Testis (tissue), 5 donors: Measurements from ENCODE around the gene COL6A6. TPM values are rescaled to one million over a fixed set of nuclear protein-coding genes. Genes with fewer than 3 reads are reported as not detected.

Experiments used
- DNase-seq: peaks from one replicate; pipeline ENCODE4 v3.0.0-alpha.2; 2019
- H3K27ac ChIP-seq, 2 donors: fragments of 200-600 bp; sonication (generic); one replicate each; pipeline ENCODE4 v1.5.1; 2019
- H3K27me3 ChIP-seq: fragments of 200-600 bp; sonication (generic); one replicate; pipeline ENCODE4 v1.5.1; 2019
- H3K36me3 ChIP-seq: fragments of 200-600 bp; sonication (generic); one replicate; pipeline ENCODE4 v1.5.1; 2017; ENCODE audit warnings: low read depth; ENCODE audit errors: missing control alignments
- H3K4me1 ChIP-seq: fragments of 200-600 bp; sonication (generic); one replicate; pipeline ENCODE4 v1.5.1; 2019
- H3K4me3 ChIP-seq, 2 donors: fragments of 200-600 bp; sonication (generic); one replicate each; pipeline ENCODE4 v1.5.1; 2017 to 2019
- H3K9me3 ChIP-seq: fragments of 200-600 bp; sonication (generic); one replicate; pipeline ENCODE4 v1.5.1; 2017
- POLR2A ChIP-seq: fragments of 450-650 bp; IDR thresholded peaks from one replicate; pipeline ENCODE4 v1.6.1; 2017; ENCODE audit warnings: antibody characterized with exemption, mild to moderate bottlenecking, moderate library complexity
- whole genome bisulfite sequencing, 2 donors: methylation state at CpG; one replicate each; pipeline ENCODE4 v1.1.5; 2018; 5-methylcytosine and 5-hydroxymethylcytosine counted together
- intact Hi-C: fragments of 100-400 bp; cut with DNase I; formaldehyde crosslinking; loops from one replicate; pipeline ENCODE4 v1.15.1; 2023; ENCODE audit warnings: low total_unique reads
- long read RNA-seq, 2 donors: transcript quantifications; one replicate each; lab custom pipeline, GENCODE V29; 2026
- polyA plus RNA-seq: library from polyadenylated mRNA; stranded (reverse); fragments of 350-450 nt; fragmentation: Illumina TruSeq; extraction: RNeasy Lipid Tissue Mini Kit (QIAGEN cat#74804); gene quantifications from one replicate; pipeline ENCODE4 v1.2.3, GENCODE V29; 2014; ENCODE audit warnings: low read depth, low replicate concordance; ENCODE audit not compliant: insufficient read depth
- total RNA-seq, 2 donors: library from RNA; depleted of rRNA; stranded (reverse); fragments of >200 nt; gene quantifications; one replicate each; pipeline ENCODE4 v1.2.3, GENCODE V29; 2016
- TF ChIP-seq, protein P1 (sequence below), 3 experiments: fragments of 450-650 bp in 2 of 3; fragments of 200-600 bp in 1 of 3; sonication (generic) in 1 of 3; IDR thresholded peaks; one replicate each; pipeline ENCODE4 v1.5.1; 2016 to 2019; ENCODE audit warnings: antibody characterized with exemption in 3 of 3, mild to moderate bottlenecking in 2 of 3, moderate library complexity in 1 of 3

COL6A6 gene, protein sequence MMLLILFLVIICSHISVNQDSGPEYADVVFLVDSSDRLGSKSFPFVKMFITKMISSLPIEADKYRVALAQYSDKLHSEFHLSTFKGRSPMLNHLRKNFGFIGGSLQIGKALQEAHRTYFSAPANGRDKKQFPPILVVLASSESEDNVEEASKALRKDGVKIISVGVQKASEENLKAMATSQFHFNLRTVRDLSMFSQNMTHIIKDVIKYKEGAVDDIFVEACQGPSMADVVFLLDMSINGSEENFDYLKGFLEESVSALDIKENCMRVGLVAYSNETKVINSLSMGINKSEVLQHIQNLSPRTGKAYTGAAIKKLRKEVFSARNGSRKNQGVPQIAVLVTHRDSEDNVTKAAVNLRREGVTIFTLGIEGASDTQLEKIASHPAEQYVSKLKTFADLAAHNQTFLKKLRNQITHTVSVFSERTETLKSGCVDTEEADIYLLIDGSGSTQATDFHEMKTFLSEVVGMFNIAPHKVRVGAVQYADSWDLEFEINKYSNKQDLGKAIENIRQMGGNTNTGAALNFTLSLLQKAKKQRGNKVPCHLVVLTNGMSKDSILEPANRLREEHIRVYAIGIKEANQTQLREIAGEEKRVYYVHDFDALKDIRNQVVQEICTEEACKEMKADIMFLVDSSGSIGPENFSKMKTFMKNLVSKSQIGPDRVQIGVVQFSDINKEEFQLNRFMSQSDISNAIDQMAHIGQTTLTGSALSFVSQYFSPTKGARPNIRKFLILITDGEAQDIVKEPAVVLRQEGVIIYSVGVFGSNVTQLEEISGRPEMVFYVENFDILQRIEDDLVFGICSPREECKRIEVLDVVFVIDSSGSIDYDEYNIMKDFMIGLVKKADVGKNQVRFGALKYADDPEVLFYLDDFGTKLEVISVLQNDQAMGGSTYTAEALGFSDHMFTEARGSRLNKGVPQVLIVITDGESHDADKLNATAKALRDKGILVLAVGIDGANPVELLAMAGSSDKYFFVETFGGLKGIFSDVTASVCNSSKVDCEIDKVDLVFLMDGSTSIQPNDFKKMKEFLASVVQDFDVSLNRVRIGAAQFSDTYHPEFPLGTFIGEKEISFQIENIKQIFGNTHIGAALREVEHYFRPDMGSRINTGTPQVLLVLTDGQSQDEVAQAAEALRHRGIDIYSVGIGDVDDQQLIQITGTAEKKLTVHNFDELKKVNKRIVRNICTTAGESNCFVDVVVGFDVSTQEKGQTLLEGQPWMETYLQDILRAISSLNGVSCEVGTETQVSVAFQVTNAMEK (N-terminal part only)
- total RNA-seq (1 to 10 TPM; 1.3 to 1.7 TPM), polyA plus RNA-seq (2.4 TPM)
- long read RNA-seq, donor 1 = 0 reads
- long read RNA-seq, donor 2 = 0 reads

DNA sequence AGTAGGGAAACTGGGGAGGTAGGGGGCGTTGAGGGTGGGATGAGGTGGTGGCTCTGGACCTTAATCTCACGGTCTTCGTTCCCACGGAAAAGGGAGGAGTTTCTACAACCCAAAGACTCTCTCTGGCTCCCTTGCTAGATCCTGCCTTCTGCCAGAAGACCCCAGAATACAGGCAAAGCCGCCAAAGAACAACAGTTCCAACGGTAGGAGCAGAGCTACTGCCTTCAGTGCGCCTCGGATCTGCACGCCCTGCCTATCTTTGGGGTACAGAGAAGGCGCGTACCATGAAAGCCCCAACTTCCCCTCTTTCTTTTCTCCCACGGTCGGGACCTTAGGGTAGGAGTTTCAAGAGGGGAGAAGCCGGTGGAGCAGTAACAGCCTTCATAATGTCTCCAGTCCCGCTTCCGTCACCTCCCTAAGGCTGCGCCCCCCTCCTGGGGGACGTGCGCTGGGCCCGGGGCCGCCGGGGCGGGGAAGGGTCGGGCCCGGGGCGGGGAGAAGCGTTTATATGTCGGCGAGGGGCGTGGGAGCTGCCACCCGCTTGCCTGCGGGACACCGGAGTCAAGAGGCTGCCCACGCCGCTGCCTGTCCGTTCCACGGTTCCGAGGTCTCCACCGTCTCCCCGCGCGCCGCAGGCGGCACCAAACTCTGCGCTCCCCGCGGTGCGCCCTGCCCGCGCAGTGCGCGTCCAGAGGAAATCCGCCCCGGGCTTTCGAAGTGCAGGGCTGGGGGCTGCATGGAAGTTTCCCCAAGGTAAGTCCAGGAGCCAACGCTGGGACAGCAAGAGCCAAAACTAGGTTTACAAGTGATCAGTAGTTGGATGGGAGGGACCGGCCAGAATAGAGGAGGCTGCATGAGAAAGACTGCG is at the start of gene COL6A6:
Gene COL6A6 (plus strand): TSS at position 533 of the 868 bp plus-strand sequence. CDS start 43,188 bp downstream, outside the sequence.
- Histone ChIP-seq H3K36me3 (no peaks in the 10 kb centered on the region), H3K27me3 (no peaks in the 10 kb centered on the region), H3K4me1 (peaks cover 9% of the 10 kb centered on the region), H3K27ac (no peak within 1 kb of the TSS), H3K4me3 (peak within 1 kb of the TSS; percentile 32 to 49), H3K9me3 (no peaks in the 10 kb centered on the region)
- intact Hi-C loops = no loop called here
- 2 to 4% methylated on average over 18 to 57 of the region's 58 CpGs for WGBS, 2 donors
- TF ChIP-seq, protein P1, sequence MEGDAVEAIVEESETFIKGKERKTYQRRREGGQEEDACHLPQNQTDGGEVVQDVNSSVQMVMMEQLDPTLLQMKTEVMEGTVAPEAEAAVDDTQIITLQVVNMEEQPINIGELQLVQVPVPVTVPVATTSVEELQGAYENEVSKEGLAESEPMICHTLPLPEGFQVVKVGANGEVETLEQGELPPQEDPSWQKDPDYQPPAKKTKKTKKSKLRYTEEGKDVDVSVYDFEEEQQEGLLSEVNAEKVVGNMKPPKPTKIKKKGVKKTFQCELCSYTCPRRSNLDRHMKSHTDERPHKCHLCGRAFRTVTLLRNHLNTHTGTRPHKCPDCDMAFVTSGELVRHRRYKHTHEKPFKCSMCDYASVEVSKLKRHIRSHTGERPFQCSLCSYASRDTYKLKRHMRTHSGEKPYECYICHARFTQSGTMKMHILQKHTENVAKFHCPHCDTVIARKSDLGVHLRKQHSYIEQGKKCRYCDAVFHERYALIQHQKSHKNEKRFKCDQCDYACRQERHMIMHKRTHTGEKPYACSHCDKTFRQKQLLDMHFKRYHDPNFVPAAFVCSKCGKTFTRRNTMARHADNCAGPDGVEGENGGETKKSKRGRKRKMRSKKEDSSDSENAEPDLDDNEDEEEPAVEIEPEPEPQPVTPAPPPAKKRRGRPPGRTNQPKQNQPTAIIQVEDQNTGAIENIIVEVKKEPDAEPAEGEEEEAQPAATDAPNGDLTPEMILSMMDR (IDR thresholded peaks at IDR 0.05) = no peak
- TF ChIP-seq POLR2A = no peak
- peak; percentile 18 for DNase-seq

DNA sequence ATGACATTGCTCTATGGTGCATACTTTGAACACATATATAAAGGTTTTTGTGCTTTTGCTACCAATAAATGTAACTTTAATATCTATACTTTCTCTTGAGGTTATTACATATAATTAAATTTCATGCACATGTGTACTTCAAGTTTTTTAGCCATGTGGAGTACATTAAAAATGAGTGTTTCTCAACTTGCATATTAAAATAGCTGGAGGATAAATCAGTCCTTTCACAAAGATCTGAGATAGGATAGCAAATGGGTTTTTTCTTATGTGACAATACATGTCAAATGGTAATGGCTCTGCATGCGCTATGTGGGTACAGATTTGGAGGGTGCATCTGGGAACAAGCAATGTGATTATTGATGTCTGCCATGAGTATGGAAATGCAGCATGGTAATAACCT is 48.7 kb upstream of the COL6A6 start:
- DNase-seq = no peak
- intact Hi-C loops = no loop called here
- no peak overlapping the region for H3K4me3 ChIP-seq
- H3K27ac ChIP-seq = no peak overlapping the region
- 93 to 100% methylated on average over 1 of the region's 1 CpG for WGBS, 2 donors
- H3K36me3 ChIP-seq = no peaks in the 10 kb centered on the region
- H3K27me3 ChIP-seq = no peaks in the 10 kb centered on the region
- no peaks in the 10 kb centered on the region for H3K4me1 ChIP-seq
- TF ChIP-seq POLR2A = no peak
- TF ChIP-seq, protein P1 (IDR thresholded peaks at IDR 0.05) = no peak
- H3K9me3 ChIP-seq = no peaks in the 10 kb centered on the region

DNA sequence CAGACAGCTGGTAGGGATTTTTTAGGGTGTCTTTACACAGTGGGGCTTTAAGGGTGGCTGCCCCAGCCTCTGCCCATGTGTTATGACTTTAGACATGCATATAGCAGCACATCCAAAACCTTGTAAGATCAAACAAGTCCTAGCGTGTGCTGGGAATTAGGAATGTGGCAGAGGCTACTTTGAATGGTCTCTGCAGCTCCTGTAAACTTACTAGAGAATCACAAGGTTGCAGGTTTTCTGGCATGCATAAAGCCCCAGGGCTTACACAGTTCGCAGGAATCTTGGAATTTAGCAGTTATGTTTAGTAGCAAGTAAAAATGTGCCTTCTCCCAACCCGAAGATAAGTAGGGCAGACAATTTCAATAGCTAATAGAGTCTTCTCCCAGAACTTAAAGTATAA is 46.9 kb upstream of the COL6A6 start:
- WGBS, 2 donors = 49 to 62% methylated on average over 3 of the region's 3 CpGs
- DNase-seq = no peak

More for the DNA sequence above, 46.9 kb upstream of the COL6A6 start:
- no peak for TF ChIP-seq POLR2A
- TF ChIP-seq, protein P1 (IDR thresholded peaks at IDR 0.05) = no peak
- no peaks in the 10 kb centered on the region for H3K9me3 ChIP-seq
- H3K4me1 ChIP-seq = no peaks in the 10 kb centered on the region
- intact Hi-C loops = no loop called here
- H3K27me3 ChIP-seq = no peaks in the 10 kb centered on the region
- H3K36me3 ChIP-seq = no peaks in the 10 kb centered on the region
- H3K4me3 ChIP-seq = no peak overlapping the region
- no peak overlapping the region for H3K27ac ChIP-seq
